Heart right ventricle (tissue), 16 donors: ENCODE results near the gene ICAM1. TPM values are rescaled to one million over a fixed set of nuclear protein-coding genes. Genes with fewer than 3 reads are reported as not detected.

Source experiments
- ATAC-seq, 8 donors: fragments of 200-7000 bp; cut with Tn5 transposase; one replicate each; pipeline ENCODE4 v1.9.1; 2020; ENCODE audit warnings: mild to moderate bottlenecking in 8 of 8, moderate library complexity in 8 of 8, moderate number of reproducible peaks in 1 of 8
- DNase-seq, 2 donors: peaks; one replicate each; pipeline ENCODE4 v3.0.0-alpha.2; 2020
- H3K27ac ChIP-seq, 10 donors: fragments of 200-600 bp; sonication (generic) in 2 of 10; one replicate each; pipeline versions ENCODE4 v1.5.0 to v1.8.0; 2020 to 2022; ENCODE audit warnings: mild to moderate bottlenecking in 3 of 10
- H3K27me3 ChIP-seq, 7 donors: fragments of 200-600 bp; one replicate each; pipeline ENCODE4 v1.8.0; 2021 to 2022; ENCODE audit warnings: mild to moderate bottlenecking in 2 of 7
- H3K36me3 ChIP-seq, 9 donors: fragments of 200-600 bp; sonication (generic) in 1 of 9; one replicate each; pipeline versions ENCODE4 v1.5.0 to v1.8.0; 2020 to 2022; ENCODE audit warnings: mild to moderate bottlenecking in 2 of 9
- H3K4me1 ChIP-seq, 9 donors: fragments of 200-600 bp; sonication (generic) in 1 of 9; one replicate each; pipeline versions ENCODE4 v1.5.0 to v1.8.0; 2020 to 2022; ENCODE audit warnings: mild to moderate bottlenecking in 4 of 9
- H3K4me3 ChIP-seq, 10 donors: fragments of 200-600 bp; sonication (generic) in 2 of 10; one replicate each; pipeline versions ENCODE4 v1.5.0 to v1.8.0; 2020 to 2022; ENCODE audit warnings: mild to moderate bottlenecking in 7 of 10, moderate library complexity in 2 of 10
- H3K9me3 ChIP-seq, 11 donors: fragments of 200-600 bp in 10 of 11; sonication (generic) in 2 of 11; one replicate each; pipeline versions ENCODE4 v1.5.0 to v1.8.0; 2013 to 2022; ENCODE audit warnings: mild to moderate bottlenecking in 2 of 11, control low read depth in 1 of 11, moderate library complexity in 1 of 11
- CTCF ChIP-seq, 9 donors: fragments of 200-600 bp; sonication (generic) in 2 of 9; IDR thresholded peaks; one replicate each; pipeline versions ENCODE4 v1.5.0 to v1.8.0; 2021 to 2022; ENCODE audit warnings: antibody characterized with exemption in 9 of 9, mild to moderate bottlenecking in 5 of 9, moderate library complexity in 1 of 9
- WGBS, 2 donors: extraction: QIAGEN DNeasy Blood & Tissue Kit; methylation state at CpG; one replicate each; pipeline ENCODE4 v1.1.7; 2013; ENCODE audit warnings: inconsistent platforms in 1 of 2; 5-methylcytosine and 5-hydroxymethylcytosine counted together
- intact Hi-C, 10 donors: fragments of 100-400 bp; cut with DNase I; formaldehyde crosslinking; loops; one replicate each; pipeline versions ENCODE4 v1.11.1 to v1.14.2; 2022
- microRNA-seq, 2 donors: library from miRNA; unstranded; fragments of <30 nt; microRNA quantifications; one replicate each; pipeline ENCODE4 v1.2.0, GENCODE V29; 2021
- polyA plus RNA-seq, 2 donors: library from polyadenylated mRNA; stranded (reverse); fragments of 200-250 nt; gene quantifications; one replicate each; pipeline ENCODE4 v1.2.3, GENCODE V29; 2013
- total RNA-seq, 10 donors: library from RNA; stranded (reverse); fragmentation: NEBNext Ultra II Directional in 3 of 10; extraction: Animal tissue kit (Norgen Biotek cat#: 25700) in 3 of 10; gene quantifications; one replicate each; pipeline versions ENCODE4 v1.2.1 to v1.2.4, GENCODE V29; 2021 to 2023
- donor health status: Arrhythmogenic right ventricular cardiomyopathy.
- donor health status: ischemic (EF 13 %, LVEDD 7.1; RV severe dilation, severe dysfunction).
- donor health status: healthy with polysubstance abuse.
- donor health status: DM: no; HTN: yes; CAD: no.
- donor health status: DM: no; HTN: no; CAD: no.
- donor health status: ischemic (EF 25% LVEDD 6.9; RV normal size, moderate dysfunction).
- donor health status: ischemic (EF 25% LVEDD 5.7; RV mildly dilated, moderate dysfunction).
- donor health status: healthy.
- donor health status: DM: yes; HTN: yes; CAD: no.
- donor health status: Ischemic cardiomyopathy.
- donor health status: ischemic (EF 35%, LVEDD 5.7; RV mildly dilated, moderate dysfunction).
- donor health status: nonischemic (EF 11% LVEDD 7.7; RV severe dilation, severe dysfunction).
- donor health status: DM: yes; HTN: yes; CAD: no.
- donor health status: PGD.
- donor health status: ischemic (EF 29% LVEDD 5.4; RV normal size, mild dysfunction).
- donor health status: nonischemic (EF 23%, LVEDD 6.1; RV moderate dilation, normal function).

ICAM1 gene
- total and polyA plus RNA-seq, 12 donors, result 3.6 to 66.6 (median 9.3) TPM

- Histone ChIP-seq H3K27me3 (no peaks in the 10 kb centered on the region), H3K4me3 (peak overlapping the region; percentile 16 to 94 (median 76)), H3K27ac (peak overlapping the region in 9 of 10 donors; percentile 74 to 96 (median 90)), H3K4me1 (peaks cover 4 to 50% (median 31%) of the 10 kb centered on the region in 9 donors), H3K36me3 (peaks cover 0 to 37% (median 16%) of the 10 kb centered on the region in 9 donors), H3K9me3 (no peaks in the 10 kb centered on the region)
- TF ChIP-seq CTCF (IDR thresholded peaks at IDR 0.05), result no peak
- no peak for DNase-seq
- WGBS, 2 donors, result 3 to 4% methylated on average over 44 of the region's 44 CpGs
- ATAC-seq, result peak in 2 of 8 donors; percentile 1
- intact Hi-C loops, result loop anchor here in 6 of 10 donors (1.0 to 10.0 kb wide), 9 partner anchors 19 to 67 kb away; partner anchors contain the start of genes ICAM1 (in 5 of the 6), TYK2 (in 3 of the 6), ICAM4 (in 1 of the 6) and ICAM5 (in 1 of the 6)
These were observed 63.1 kb downstream of the ICAM1 start for GRCh38 chr19:10333758-10334587.

GRCh38 chr19:10334588-10335351, 63.9 kb downstream of the ICAM1 start:
- ATAC-seq, result peak; percentile 86 to 93 (median 90)
- WGBS, 2 donors, result 8% methylated on average over 59 of the region's 59 CpGs

GRCh38 chr19:10335352-10335985, 64.5 kb downstream of the ICAM1 start:
- ATAC-seq (peak in 1 of 8 donors; percentile 23), DNase-seq (peak in 1 of 2 donors; percentile 58)
- Histone ChIP-seq H3K4me1 (peaks cover 4 to 62% (median 35%) of the 10 kb centered on the region in 9 donors), H3K9me3 (no peaks in the 10 kb centered on the region), H3K4me3 (peak overlapping the region in 7 of 10 donors; percentile 73 to 94 (median 78)), H3K27me3 (no peaks in the 10 kb centered on the region), H3K36me3 (peaks cover 0 to 22% (median 1%) of the 10 kb centered on the region in 9 donors), H3K27ac (peak overlapping the region in 9 of 10 donors; percentile 47 to 96 (median 73))
- 47 to 59% methylated on average over 26 of the region's 26 CpGs for WGBS, 2 donors
- no peak for TF ChIP-seq CTCF (IDR thresholded peaks at IDR 0.05)
- intact Hi-C loops, result loop anchor here in 5 of 10 donors (2.0 to 10.0 kb wide), 4 partner anchors 17 to 61 kb away; partner anchors contain the start of genes ICAM1 (in 2 of the 5) and TYK2 (in 1 of the 5)

More at GRCh38 chr19:10334588-10335351, 63.9 kb downstream of the ICAM1 start:
- intact Hi-C loops, result loop anchor here in 7 of 10 donors (2.0 to 10.0 kb wide), 9 partner anchors 18 to 67 kb away; partner anchors contain the start of genes ICAM1 (in 5 of the 7), TYK2 (in 3 of the 7), ICAM4 (in 1 of the 7) and ICAM5 (in 1 of the 7)
- TF ChIP-seq CTCF (IDR thresholded peaks at IDR 0.05), result peak in 4 of 9 donors; percentile 9 to 32 (median 30)
- Histone ChIP-seq H3K36me3 (peaks cover 0 to 29% (median 8%) of the 10 kb centered on the region in 9 donors), H3K9me3 (no peaks in the 10 kb centered on the region), H3K4me3 (peak overlapping the region; percentile 16 to 94 (median 76)), H3K4me1 (peaks cover 4 to 58% (median 31%) of the 10 kb centered on the region in 9 donors), H3K27me3 (no peaks in the 10 kb centered on the region), H3K27ac (peak overlapping the region in 9 of 10 donors; percentile 64 to 96 (median 84))
- DNase-seq, result peak; percentile 96

Small RNAs within 50 kb of the gene (microRNA-seq; reads per million reads assigned to microRNA genes)
- gene MIR4322, result 0 reads per million in 2 donors

Other genes with a start within 250 kb of the ICAM1 start
- 10 to 100 TPM in 4 of 10 donors, 1 to 10 TPM in 6; 4.0 to 18.9 (median 9.6) TPM for gene SHFL, start 184.8 kb upstream of the ICAM1 start, total RNA-seq
- 10 to 100 TPM; 11.1 to 30.2 TPM for gene SHFL, start 184.8 kb upstream of the ICAM1 start, polyA plus RNA-seq
- under 1 TPM in 1 of 10 donors, not detected in 9; 0.14 TPM for gene ANGPTL6, start 168.4 kb upstream of the ICAM1 start, total RNA-seq
- under 1 TPM; 0.09 to 0.37 TPM for gene ANGPTL6, start 168.4 kb upstream of the ICAM1 start, polyA plus RNA-seq
- gene PPAN, start 164.8 kb upstream of the ICAM1 start, total RNA-seq, result 10 to 100 TPM; 17.6 to 43.3 (median 20.7) TPM
- gene PPAN, start 164.8 kb upstream of the ICAM1 start, polyA plus RNA-seq, result 10 to 100 TPM; 34.3 to 47.7 TPM
- 10 to 100 TPM in 1 of 10 donors, 1 to 10 TPM in 9; 4.9 to 13.8 (median 6.8) TPM for gene P2RY11, start 159.4 kb upstream of the ICAM1 start, total RNA-seq
- gene P2RY11, start 159.4 kb upstream of the ICAM1 start, polyA plus RNA-seq, result 1 to 10 TPM; 4.2 to 4.7 TPM
- gene EIF3G, start 151.2 kb upstream of the ICAM1 start, total RNA-seq, result 100 to 1,000 TPM; 146 to 193 (median 180) TPM
- gene EIF3G, start 151.2 kb upstream of the ICAM1 start, polyA plus RNA-seq, result 100 to 1,000 TPM; 113 to 241 TPM
- gene DNMT1, start 76.2 kb upstream of the ICAM1 start, total RNA-seq, result 10 to 100 TPM; 11.8 to 36.4 (median 21.6) TPM
- gene DNMT1, start 76.2 kb upstream of the ICAM1 start, polyA plus RNA-seq, result 10 to 100 TPM; 20.9 to 34.7 TPM
- 10 to 100 TPM in 1 of 10 donors, 1 to 10 TPM in 9; 1.8 to 12.2 (median 3.3) TPM for gene S1PR2, start 39.8 kb upstream of the ICAM1 start, total RNA-seq
- 1 to 10 TPM; 1.8 to 4.8 TPM for gene S1PR2, start 39.8 kb upstream of the ICAM1 start, polyA plus RNA-seq
- gene MRPL4, start 18.9 kb upstream of the ICAM1 start, total RNA-seq, result 10 to 100 TPM; 53.2 to 94.3 (median 69.0) TPM
- gene MRPL4, start 18.9 kb upstream of the ICAM1 start, polyA plus RNA-seq, result 100 to 1,000 TPM in 1 of 2 donors, 10 to 100 TPM in 1; 29.0 to 101 TPM
- gene ICAM4, start 15.8 kb downstream of the ICAM1 start, total RNA-seq, result under 1 TPM in 9 of 10 donors, not detected in 1; 0.17 to 0.83 (median 0.48) TPM
- under 1 TPM; 0.59 to 0.73 TPM for gene ICAM4, start 15.8 kb downstream of the ICAM1 start, polyA plus RNA-seq
- under 1 TPM in 7 of 10 donors, not detected in 3; 0.18 to 0.62 (median 0.34) TPM for gene ICAM5, start 18.8 kb downstream of the ICAM1 start, total RNA-seq
- 1 to 10 TPM in 1 of 2 donors, under 1 TPM in 1; 0.51 to 1.0 TPM for gene ICAM5, start 18.8 kb downstream of the ICAM1 start, polyA plus RNA-seq
- 1 to 10 TPM in 2 of 10 donors, under 1 TPM in 8; 0.34 to 1.4 (median 0.80) TPM for gene ZGLP1, start 38.7 kb downstream of the ICAM1 start, total RNA-seq
- 1 to 10 TPM; 1.5 to 8.9 TPM for gene ZGLP1, start 38.7 kb downstream of the ICAM1 start, polyA plus RNA-seq
- 10 to 100 TPM; 11.7 to 21.8 (median 17.1) TPM for gene FDX2, start 44.9 kb downstream of the ICAM1 start, total RNA-seq
- 10 to 100 TPM; 33.7 to 35.5 TPM for gene FDX2, start 44.9 kb downstream of the ICAM1 start, polyA plus RNA-seq
- gene RAVER1, start 62.4 kb downstream of the ICAM1 start, total RNA-seq, result 10 to 100 TPM in 9 of 10 donors, 1 to 10 TPM in 1; 10.0 to 16.9 (median 12.4) TPM
- gene RAVER1, start 62.4 kb downstream of the ICAM1 start, polyA plus RNA-seq, result 1 to 10 TPM; 5.1 to 9.5 TPM
- gene ICAM3, start 68.5 kb downstream of the ICAM1 start, total RNA-seq, result 10 to 100 TPM; 14.0 to 77.2 (median 17.9) TPM
- 10 to 100 TPM in 1 of 2 donors, 1 to 10 TPM in 1; 6.1 to 13.1 TPM for gene ICAM3, start 68.5 kb downstream of the ICAM1 start, polyA plus RNA-seq
- gene TYK2, start 109.5 kb downstream of the ICAM1 start, total RNA-seq, result 10 to 100 TPM; 37.0 to 80.2 (median 55.8) TPM
- 100 to 1,000 TPM in 1 of 2 donors, 10 to 100 TPM in 1; 76.3 to 182 TPM for gene TYK2, start 109.5 kb downstream of the ICAM1 start, polyA plus RNA-seq
- gene CDC37, start 132.4 kb downstream of the ICAM1 start, total RNA-seq, result 100 to 1,000 TPM; 106 to 179 (median 121) TPM
- gene CDC37, start 132.4 kb downstream of the ICAM1 start, polyA plus RNA-seq, result 100 to 1,000 TPM; 217 to 422 TPM
- 10 to 100 TPM; 10.4 to 50.7 (median 17.3) TPM for gene PDE4A, start 149.4 kb downstream of the ICAM1 start, total RNA-seq
- 10 to 100 TPM in 1 of 2 donors, 1 to 10 TPM in 1; 3.5 to 14.3 TPM for gene PDE4A, start 149.4 kb downstream of the ICAM1 start, polyA plus RNA-seq
- 10 to 100 TPM; 51.4 to 84.9 (median 60.0) TPM for gene KEAP1, start 232.2 kb downstream of the ICAM1 start, total RNA-seq
- 10 to 100 TPM; 49.1 to 74.5 TPM for gene KEAP1, start 232.2 kb downstream of the ICAM1 start, polyA plus RNA-seq
- 1 to 10 TPM in 1 of 10 donors, under 1 TPM in 6, not detected in 3; 0.12 to 1.1 (median 0.36) TPM for gene S1PR5, start 246.3 kb downstream of the ICAM1 start, total RNA-seq
- under 1 TPM; 0.13 to 0.15 TPM for gene S1PR5, start 246.3 kb downstream of the ICAM1 start, polyA plus RNA-seq